HUES6 (cell line): ENCODE data around the gene APH1A.
"Not testable (repeated sequence)": the region's sequence is repeated elsewhere in the genome, so short reads cannot be mapped to it uniquely, and the experiment has no call there.

Experiments used
- H3K27ac ChIP-seq: 2 replicates; pipeline ENCODE4 v1.7.0; 2013; ENCODE audit warnings: low read depth, mild to moderate bottlenecking, low read length, inconsistent platforms
- H3K27me3 ChIP-seq: 2 replicates; pipeline ENCODE4 v1.6.1; 2013; ENCODE audit warnings: low read length; ENCODE audit not compliant: control insufficient read depth, insufficient read depth
- H3K36me3 ChIP-seq: 2 replicates; pipeline ENCODE4 v1.6.1; 2013; ENCODE audit warnings: low read length; ENCODE audit not compliant: control insufficient read depth, insufficient read depth
- H3K4me1 ChIP-seq: 2 replicates; pipeline ENCODE4 v1.6.1; 2013; ENCODE audit warnings: low read length; ENCODE audit not compliant: control insufficient read depth, insufficient read depth
- H3K4me3 ChIP-seq: 2 replicates; pipeline ENCODE4 v1.5.1; 2013; ENCODE audit warnings: low read depth, low read length
- H3K9ac ChIP-seq: one replicate; pipeline ENCODE4 v1.6.1; 2013; ENCODE audit warnings: mild to moderate bottlenecking, low read length
- H3K9me3 ChIP-seq: 2 replicates; pipeline ENCODE4 v1.6.1; 2013; ENCODE audit warnings: low read depth, low read length; ENCODE audit not compliant: control insufficient read depth, insufficient read depth

APH1A gene

GRCh38 chr1:150256198-150256553, 12.6 kb downstream of the APH1A start:
- Histone ChIP-seq H3K9me3 (no peaks in the 10 kb centered on the region), H3K27me3 (no peaks in the 10 kb centered on the region), H3K4me3 (peak overlapping the region; percentile 80), H3K27ac (peak overlapping the region; percentile 67), H3K36me3 (peaks cover 3% of the 10 kb centered on the region; the same call in 1 of the 2 replicates), H3K9ac (peak overlapping the region; percentile 80), H3K4me1 (peaks cover 31% of the 10 kb centered on the region)

- H3K36me3 ChIP-seq = no peaks in the 10 kb centered on the region
- H3K9ac ChIP-seq = no peak overlapping the region
Observed at GRCh38 chr1:150249936-150250335, 18.9 kb downstream of the APH1A start.

GRCh38 chr1:150243003-150243402, 25.8 kb downstream of the APH1A start:
- Histone ChIP-seq H3K27me3 (no peaks in the 10 kb centered on the region), H3K27ac (no peak overlapping the region), H3K9ac (no peak overlapping the region), H3K9me3 (no peaks in the 10 kb centered on the region), H3K36me3 (no peaks in the 10 kb centered on the region), H3K4me1 (no peaks in the 10 kb centered on the region), H3K4me3 (no peak overlapping the region)

More at GRCh38 chr1:150249936-150250335, 18.9 kb downstream of the APH1A start:
- Histone ChIP-seq H3K9me3 (no peaks in the 10 kb centered on the region), H3K4me3 (no peak overlapping the region), H3K27ac (no peak overlapping the region), H3K4me1 (no peaks in the 10 kb centered on the region), H3K27me3 (no peaks in the 10 kb centered on the region)

DNA sequence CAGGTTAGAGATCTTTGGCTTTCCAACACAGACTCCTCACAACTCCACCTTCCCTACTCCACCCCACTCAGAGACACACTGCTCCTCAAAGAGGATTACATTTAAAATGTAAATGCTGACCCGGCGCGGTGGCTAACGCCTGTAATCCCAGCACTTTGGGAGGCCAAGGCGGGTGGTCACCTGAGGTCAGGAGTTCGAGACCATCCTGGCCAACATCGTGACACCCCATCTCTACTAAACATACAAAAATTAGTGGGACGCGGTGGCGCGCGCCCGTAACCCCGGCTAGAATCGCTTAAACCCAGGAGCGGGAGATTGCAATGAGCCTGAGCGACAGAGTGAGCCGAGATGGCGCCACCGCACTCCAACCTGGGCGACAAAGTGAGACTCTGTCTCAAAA, 31.1 kb downstream of the APH1A start:
- H3K4me3 ChIP-seq = no peak overlapping the region
- H3K4me1 ChIP-seq = peaks cover 19% of the 10 kb centered on the region
- H3K27ac ChIP-seq = no peak overlapping the region
- no peaks in the 10 kb centered on the region for H3K36me3 ChIP-seq
- H3K9me3 ChIP-seq = no peaks in the 10 kb centered on the region
- H3K9ac ChIP-seq = no peak overlapping the region
- no peaks in the 10 kb centered on the region for H3K27me3 ChIP-seq

- H3K9ac ChIP-seq, H3K9me3 ChIP-seq, H3K27me3 ChIP-seq, H3K36me3 ChIP-seq: not testable (repeated sequence)
- H3K4me1 ChIP-seq = peaks cover 19% of the 10 kb centered on the region
- H3K4me3 ChIP-seq = peak overlapping the region; percentile 86
- peak overlapping the region; percentile 86; the same call in 1 of the 2 replicates for H3K27ac ChIP-seq
Observed at GRCh38 chr1:150237176-150237575, 31.6 kb downstream of the APH1A start.

GRCh38 chr1:150236614-150237100, 32.2 kb downstream of the APH1A start:
- Histone ChIP-seq H3K27ac (peak overlapping the region; percentile 86), H3K36me3 (peaks cover 2% of the 10 kb centered on the region), H3K9me3 (no peaks in the 10 kb centered on the region), H3K4me1 (peaks cover 19% of the 10 kb centered on the region), H3K4me3 (peak overlapping the region; percentile 86), H3K9ac (peak overlapping the region; percentile 92), H3K27me3 (no peaks in the 10 kb centered on the region)

GRCh38 chr1:150235852-150236613, 32.8 kb downstream of the APH1A start, which contains the start of gene ANP32E:
Gene ANP32E, minus strand, starts transcription at chr1:150236112. Its CDS starts 326 bp downstream, at chr1:150235786.
- Histone ChIP-seq H3K9me3 (no peaks in the 10 kb centered on the region), H3K27me3 (no peaks in the 10 kb centered on the region), H3K27ac (peak within 1 kb of the TSS; percentile 86), H3K4me3 (peak within 1 kb of the TSS; percentile 86), H3K9ac (peak within 1 kb of the TSS; percentile 96), H3K4me1 (peaks cover 19% of the 10 kb centered on the region), H3K36me3 (peaks cover 8% of the 10 kb centered on the region)

DNA sequence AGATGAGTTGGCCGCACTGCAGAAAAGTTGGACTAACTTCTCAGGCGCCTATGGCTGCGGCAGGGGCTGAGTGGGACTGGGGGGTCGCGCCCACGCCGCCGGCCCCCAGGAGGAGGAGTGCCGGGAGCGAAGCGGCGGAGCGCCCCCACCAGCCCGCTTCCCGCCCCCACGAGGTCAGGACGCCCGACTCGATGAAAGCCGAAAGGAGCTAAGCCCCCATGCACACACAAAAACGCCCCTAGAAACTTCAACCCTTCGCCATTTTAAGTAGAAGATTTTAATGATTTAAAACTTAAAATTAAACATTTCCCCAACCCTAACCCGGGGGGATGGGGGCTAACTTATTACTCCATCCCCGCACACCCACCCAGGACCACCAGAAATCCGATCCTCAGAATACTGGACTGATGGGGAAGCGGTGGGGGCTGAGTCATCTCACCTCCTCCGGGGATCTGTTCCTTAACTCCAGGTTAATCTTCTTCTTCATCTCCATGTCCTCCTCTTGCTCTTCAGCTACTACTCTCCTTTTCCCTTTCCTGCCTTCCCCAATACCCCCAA, 33.4 kb downstream of the APH1A start:
- H3K4me3 ChIP-seq = peak overlapping the region; percentile 86

GRCh38 chr1:150234566-150235293, 34.1 kb downstream of the APH1A start:
- Histone ChIP-seq H3K36me3 (peaks cover 18% of the 10 kb centered on the region), H3K27me3 (no peaks in the 10 kb centered on the region), H3K9me3 (no peaks in the 10 kb centered on the region), H3K4me1 (peaks cover 19% of the 10 kb centered on the region), H3K9ac (peak overlapping the region; percentile 96), H3K27ac (peak overlapping the region; percentile 79; the same call in 1 of the 2 replicates), H3K4me3 (peak overlapping the region; percentile 86)

More for the DNA sequence above, 33.4 kb downstream of the APH1A start:
- Histone ChIP-seq H3K4me1 (peaks cover 19% of the 10 kb centered on the region), H3K36me3 (peaks cover 13% of the 10 kb centered on the region), H3K9ac (peak overlapping the region; percentile 96), H3K27me3 (no peaks in the 10 kb centered on the region), H3K9me3 (no peaks in the 10 kb centered on the region), H3K27ac (peak overlapping the region; percentile 79)

DNA sequence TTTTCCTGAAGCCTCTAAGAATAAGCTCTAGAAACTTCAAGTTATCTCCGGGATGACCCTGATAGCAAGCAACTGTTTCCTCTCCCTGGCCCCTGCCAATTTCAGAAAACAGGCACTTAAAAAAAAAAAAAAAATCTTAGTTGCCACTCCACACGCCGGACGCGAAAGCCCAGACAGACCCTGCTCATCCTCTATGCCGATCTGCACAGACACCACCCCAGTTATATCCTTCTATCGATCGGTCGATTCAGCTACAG, 34.6 kb downstream of the APH1A start:
- Histone ChIP-seq H3K27ac (peak overlapping the region; percentile 79; the same call in 1 of the 2 replicates), H3K9ac (peak overlapping the region; percentile 96), H3K4me3 (peak overlapping the region; percentile 86), H3K27me3 (no peaks in the 10 kb centered on the region), H3K9me3 (no peaks in the 10 kb centered on the region), H3K4me1 (peaks cover 19% of the 10 kb centered on the region), H3K36me3 (peaks cover 23% of the 10 kb centered on the region)
